ENCODE measurements around the gene SPECC1L.

The SPECC1L gene

GRCh38 chr22:24326266-24326665, 55.6 kb downstream of the SPECC1L start:
- DNase-seq = no peak

- no peak for DNase-seq
These were observed 57.2 kb downstream of the SPECC1L start for GRCh38 chr22:24327832-24328231.

- DNase-seq = no peak
These were observed 58.8 kb downstream of the SPECC1L start for GRCh38 chr22:24329453-24329852.

GRCh38 chr22:24330636-24331035, 60.0 kb downstream of the SPECC1L start:
- no peak for DNase-seq

- no peak for DNase-seq
These were observed 61.1 kb downstream of the SPECC1L start for GRCh38 chr22:24331468-24332440.

- DNase-seq = no peak
These were observed 62.7 kb downstream of the SPECC1L start for GRCh38 chr22:24333301-24333700.

DNA sequence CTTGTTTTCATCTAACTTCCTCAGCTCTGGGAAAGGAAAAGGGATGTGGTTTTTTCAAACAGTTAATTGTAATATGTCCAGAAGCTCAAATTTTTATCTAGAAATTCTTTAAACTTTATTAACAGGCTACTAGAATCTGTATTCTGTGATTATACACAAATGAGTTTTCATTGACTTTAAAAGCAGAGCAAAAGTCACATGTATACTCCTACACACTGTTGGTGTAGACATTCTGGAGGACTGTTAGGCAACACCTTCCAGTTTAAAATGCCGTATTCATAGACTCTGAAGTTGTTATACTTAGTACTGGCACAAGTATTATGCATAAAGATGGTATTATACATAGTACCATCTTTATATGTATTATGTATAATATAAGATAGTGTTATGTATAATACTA, 64.9 kb downstream of the SPECC1L start:
- no peak for DNase-seq

GRCh38 chr22:24337894-24338645, 67.4 kb downstream of the SPECC1L start:
- DNase-seq = no peak

DNA sequence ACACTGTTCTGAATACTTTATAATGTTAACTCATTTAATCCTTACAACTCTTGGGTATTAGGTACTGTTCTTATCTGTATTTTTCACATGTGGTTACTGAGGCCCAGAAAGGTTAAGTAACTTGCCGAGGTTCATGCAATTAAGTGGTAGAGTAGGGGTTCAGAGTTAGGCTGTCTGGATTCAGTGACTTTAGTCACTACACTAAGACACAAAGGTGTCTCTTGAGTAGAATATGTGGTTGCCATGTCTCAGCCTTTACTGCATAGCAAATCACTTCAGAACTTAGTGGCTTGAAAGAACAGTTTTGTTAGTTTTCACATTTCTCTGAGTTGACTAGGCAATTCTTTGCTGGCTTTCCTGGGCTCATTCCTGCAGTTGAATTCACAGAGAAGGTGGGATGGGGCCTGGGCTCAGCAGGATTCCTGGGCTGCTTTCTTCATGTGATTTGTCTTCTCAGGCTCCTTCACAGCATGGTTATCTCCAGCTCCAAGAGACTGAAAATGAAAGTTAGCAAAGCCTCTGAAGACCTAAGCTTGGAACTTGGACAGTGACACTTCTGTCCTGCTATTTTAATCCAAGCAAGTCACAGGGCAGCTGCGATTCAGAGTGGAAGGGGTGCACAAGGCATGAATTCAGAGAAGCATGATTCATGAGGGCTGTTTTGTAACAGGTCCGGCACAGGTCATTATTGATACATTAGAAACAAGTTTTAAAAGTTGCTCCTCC, 68.3 kb downstream of the SPECC1L start:
- no peak for DNase-seq

- no peak for DNase-seq
These were observed 68.8 kb downstream of the SPECC1L start for GRCh38 chr22:24339452-24339747.

- DNase-seq = no peak
These were observed 71.0 kb downstream of the SPECC1L start for GRCh38 chr22:24341627-24342026.

- DNase-seq = no peak
These were observed 80.0 kb downstream of the SPECC1L start for GRCh38 chr22:24350627-24351026.

GRCh38 chr22:24353121-24353520, 82.5 kb downstream of the SPECC1L start:
- no peak for DNase-seq

- no peak for DNase-seq
These were observed 84.9 kb downstream of the SPECC1L start for GRCh38 chr22:24355574-24355973.

DNA sequence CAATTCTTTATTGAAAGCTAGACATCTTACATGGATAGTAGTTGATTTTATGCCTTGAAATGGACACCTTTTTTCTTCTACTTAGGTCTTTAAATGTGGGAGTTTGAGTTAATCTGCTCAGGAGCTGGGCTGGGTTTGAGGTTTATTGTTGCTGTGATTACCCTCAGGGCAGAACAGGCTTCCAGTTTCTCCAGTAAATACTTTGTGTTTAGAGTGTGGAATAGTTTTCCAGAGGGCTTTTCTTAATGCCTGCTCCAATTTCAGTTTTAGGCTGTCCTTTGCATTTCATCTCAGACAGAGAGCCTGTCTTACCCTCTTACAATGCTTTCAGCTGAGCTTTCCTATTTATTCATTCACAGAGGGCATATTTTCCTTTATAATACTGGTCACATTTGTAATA, 86.9 kb downstream of the SPECC1L start:
- DNase-seq = no peak

DNA sequence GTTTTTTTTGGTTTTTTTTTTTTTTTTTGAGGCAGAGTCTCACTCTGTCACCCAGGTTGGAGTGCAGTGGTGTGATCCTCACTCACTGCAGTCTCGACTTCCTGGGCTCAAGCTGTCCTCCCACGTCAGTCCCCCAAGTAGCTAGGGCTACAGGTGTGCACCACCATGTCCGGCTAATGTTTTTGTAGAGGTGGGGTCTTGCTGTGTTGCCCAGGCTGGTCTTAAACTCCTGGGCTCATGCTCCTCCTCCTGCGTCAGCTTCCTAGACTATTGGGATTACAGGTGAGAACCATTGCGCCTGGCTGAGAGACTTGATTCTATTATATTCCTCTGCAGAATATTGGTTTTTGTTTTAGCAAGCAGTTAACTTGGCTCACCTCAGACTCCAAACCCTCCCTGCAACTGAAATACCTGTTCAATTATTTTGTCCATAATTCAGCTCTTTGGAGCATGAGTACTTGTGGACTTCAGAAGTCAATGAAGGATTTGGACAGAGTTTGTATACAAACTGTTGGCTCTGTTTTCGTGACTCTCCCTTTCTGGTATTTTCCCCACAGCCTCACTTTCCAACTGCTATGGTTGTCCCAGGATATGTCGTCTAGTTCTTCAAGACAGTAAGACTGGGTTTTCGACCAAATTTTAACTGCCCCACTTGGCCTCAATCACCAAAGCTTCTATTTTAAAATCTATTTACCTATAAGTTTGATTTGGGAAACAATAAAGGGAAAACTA, 87.6 kb downstream of the SPECC1L start:
- no peak for DNase-seq

DNA sequence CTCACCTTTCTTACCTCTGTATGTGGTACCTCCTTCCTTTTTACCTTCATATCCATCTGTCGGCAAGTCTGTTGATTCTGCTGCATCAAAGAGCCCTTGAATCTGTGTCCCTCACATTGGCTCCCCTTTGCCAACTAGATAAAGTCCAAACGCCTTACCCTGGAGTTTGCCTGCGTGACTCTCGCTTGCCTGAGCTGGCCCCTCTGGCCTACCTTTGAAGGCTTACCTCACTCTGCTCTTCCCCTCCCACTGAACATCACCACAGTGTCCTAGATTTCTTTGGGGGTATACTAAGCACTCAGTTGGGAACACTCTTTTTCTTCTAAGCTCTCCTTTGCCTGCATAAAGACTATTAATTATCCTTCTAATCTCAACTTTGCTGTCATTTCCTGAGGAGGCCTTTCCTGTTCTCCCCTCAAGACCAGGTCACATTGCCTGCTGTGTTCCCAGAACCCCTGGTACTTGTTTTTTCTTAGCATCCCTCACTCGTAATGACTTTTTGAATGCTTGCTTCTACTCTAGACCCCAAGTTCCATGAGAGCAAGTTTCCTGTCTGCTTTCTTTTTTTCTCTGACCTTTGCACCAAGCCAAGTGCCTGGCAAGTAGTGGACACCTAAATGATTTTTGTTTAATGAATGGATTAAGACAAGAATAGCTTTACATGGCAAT, 89.0 kb downstream of the SPECC1L start:
- no peak for DNase-seq

DNA sequence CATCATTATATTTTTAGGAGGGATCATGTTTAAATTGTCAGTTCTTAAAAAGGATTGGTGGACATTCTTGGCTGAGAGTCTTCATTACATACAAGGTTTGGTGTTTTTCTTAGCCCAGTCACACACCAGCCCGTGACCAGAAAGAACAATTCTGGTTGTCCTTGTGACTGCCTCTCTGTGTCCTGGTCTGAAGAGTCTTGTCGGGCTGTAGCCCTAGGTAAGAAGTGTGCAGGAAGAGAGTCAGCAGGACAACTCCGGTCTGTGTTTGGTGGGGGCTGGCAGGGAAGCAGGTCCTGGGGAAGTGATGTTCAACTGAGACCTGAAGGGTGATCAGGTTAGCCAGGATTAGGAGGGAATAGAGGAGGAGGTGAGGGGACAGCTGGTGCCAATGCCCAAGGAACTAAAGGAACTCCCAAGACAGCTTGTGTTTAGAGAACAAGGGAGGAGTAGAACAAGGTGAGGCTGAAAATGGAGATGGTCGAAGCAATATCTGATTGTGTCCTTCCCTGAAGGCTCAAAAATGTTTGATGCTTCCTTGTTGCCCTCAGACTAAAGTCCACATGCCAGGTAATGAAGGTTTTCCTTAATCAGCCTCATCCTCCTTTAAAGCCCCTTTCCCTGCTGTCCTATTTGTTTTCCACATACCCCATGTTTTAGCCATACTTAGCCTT, 91.5 kb downstream of the SPECC1L start:
- DNase-seq = no peak

- no peak for DNase-seq
These were observed 92.6 kb downstream of the SPECC1L start for GRCh38 chr22:24363243-24363642.

DNA sequence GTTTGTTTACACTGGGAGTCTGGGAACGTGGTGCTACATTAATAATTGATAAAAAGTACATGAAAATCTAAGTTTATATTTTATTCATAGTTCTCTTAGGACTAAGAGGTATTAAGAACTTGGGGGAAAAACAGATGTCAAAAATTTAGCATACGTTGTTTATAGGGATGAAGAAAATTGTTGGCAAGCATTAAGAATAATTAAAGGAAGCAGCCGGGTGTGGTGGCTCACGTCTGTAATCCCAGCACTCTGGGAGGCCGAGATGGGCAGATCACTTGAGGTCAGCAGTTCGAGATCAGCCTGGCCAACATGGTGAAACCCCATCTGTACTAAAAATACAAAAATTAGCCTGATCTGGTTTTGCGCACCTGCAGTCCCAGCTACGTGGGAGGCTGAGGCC, 96.1 kb downstream of the SPECC1L start:
- no peak for DNase-seq

- DNase-seq = no peak
These were observed 97.2 kb downstream of the SPECC1L start for GRCh38 chr22:24367841-24368240.

- DNase-seq = no peak
These were observed 99.8 kb downstream of the SPECC1L start for GRCh38 chr22:24370401-24370800.

Data from NCI-H187 (cell line).